Skeletal muscle cell (primary cell): Measurements from ENCODE around the gene C20orf141.
"Not testable (repeated sequence)": the region's sequence is repeated elsewhere in the genome, so short reads cannot be mapped to it uniquely, and the experiment has no call there.

ENCODE experiments used
- DNase-seq: peaks from one replicate; pipeline ENCODE4 v3.0.0-alpha.2; 2010; ENCODE audit warnings: low read depth
- H3K4me3 ChIP-seq: 2 replicates; pipeline ENCODE4 v1.5.1; 2011; ENCODE audit warnings: low read depth, mild to moderate bottlenecking, control low read depth, low read length, moderate library complexity

Gene C20orf141

GRCh38 chr20:2817341-2817726 is 2.5 kb downstream of the C20orf141 start:
- no peak overlapping the region for H3K4me3 ChIP-seq
- no peak for DNase-seq

DNA sequence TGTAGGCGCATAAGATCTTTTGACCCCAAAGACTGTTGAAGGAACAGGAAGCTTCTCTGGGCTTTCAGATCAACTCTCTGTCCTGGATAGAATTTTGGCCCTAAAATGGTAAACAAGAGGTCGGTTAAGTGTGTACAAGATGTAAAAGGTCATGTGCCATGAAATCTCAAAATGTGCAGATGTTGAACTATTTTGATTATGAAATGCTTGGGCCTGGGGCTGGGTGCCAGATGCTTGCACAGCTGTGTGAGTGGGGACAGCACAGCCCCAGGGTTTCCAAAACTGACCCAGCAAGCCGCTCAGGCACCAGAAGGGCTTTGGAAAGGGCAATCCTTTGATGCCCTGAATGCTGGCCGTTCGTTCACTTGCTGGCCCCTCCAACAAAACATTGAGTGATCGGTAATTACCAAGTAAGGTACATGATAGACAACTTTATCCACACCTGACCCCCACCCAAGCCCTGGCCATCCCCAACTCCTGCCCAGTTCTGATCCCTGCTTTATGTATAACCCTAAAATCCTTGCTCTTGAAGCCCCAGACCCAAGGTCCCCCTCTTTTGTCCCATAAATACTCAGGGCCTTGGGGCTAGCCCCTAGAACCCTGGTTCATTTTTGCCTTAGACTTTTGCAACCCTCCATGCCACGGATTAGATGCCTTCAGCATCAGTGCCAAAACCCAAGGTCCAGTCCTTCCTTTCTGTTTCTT is 3.3 kb downstream of the C20orf141 start:
- no peak overlapping the region for H3K4me3 ChIP-seq
- DNase-seq = no peak

- DNase-seq = peak; percentile 26
- H3K4me3 ChIP-seq = no peak overlapping the region
Measured at GRCh38 chr20:2820084-2820895, 5.5 kb downstream of the C20orf141 start.

DNA sequence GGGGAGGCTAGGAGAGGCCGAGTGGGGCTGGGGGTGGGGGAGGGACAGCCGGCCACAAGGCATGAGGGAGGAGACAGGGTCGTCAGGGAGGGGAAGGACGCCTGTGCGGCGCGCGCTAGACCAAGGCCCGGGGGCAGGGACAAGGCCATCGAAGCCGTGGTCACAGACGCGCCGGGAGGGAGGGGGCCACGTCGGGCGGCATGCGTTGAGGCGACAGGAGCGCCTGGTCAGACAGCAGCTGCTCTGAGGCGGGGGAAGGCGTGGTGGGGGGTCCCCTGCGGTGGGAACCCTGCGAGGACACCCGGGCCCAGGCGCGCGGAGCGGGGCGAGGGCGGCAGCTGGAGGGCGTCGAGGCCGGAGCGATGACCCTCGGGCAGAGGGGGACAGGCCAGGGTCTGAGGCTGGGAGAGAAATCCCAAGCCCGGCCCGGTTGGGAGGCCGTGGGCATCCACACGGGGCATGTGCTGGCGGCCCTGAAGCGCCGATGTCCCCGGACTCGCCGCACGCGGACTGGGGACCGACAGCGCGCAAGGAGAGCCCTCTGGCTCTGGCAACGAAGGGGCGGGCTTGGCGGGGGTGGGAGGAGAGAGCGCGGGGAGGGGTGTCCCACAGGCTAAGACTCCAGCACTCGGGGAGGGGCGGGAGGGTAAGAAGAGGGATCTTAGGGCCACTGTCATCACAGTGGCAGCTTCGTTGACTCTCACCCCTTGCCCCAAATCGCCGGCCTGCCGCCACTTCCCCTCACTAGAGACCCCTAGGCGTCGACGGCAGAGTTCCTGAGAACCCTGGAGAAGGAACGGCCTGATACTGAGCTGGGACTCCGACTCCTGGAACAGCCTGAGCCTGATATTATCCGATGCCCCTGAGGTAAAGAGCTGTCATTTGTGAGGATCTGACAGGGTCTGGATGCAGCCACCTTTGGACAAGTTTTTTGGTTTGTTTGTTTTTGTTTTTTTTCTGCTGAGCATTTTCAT is 6.4 kb downstream of the C20orf141 start:
- no peak overlapping the region for H3K4me3 ChIP-seq
- no peak for DNase-seq

GRCh38 chr20:2822073-2822472 is 7.3 kb downstream of the C20orf141 start:
- DNase-seq = peak; percentile 31
- no peak overlapping the region for H3K4me3 ChIP-seq

- DNase-seq = no peak
Measured at GRCh38 chr20:2825761-2826160, 11.0 kb downstream of the C20orf141 start.

DNA sequence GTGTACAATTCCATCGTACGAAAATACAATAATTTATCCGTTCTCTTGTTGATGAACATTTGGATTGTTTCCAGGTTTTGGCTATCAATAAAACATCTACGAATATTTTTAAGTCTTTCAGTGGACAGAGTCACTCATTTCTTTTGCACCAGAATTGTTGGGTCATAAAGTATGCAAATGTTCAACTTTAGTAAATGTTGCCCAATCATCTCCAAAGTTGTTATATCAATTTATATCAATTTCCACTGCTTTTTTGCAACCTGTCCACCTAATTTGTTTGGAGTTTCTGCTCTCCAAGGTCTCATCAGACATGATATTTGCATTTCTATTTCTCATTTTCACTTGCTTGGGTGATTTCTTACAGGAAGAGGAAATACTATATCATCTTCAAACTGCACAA is 11.9 kb downstream of the C20orf141 start:
- H3K4me3 ChIP-seq = no peak overlapping the region
- DNase-seq = no peak

More at GRCh38 chr20:2825761-2826160, 11.0 kb downstream of the C20orf141 start:
- no peak overlapping the region for H3K4me3 ChIP-seq

GRCh38 chr20:2829376-2829775 is 14.6 kb downstream of the C20orf141 start:
- no peak for DNase-seq
- no peak overlapping the region for H3K4me3 ChIP-seq

DNA sequence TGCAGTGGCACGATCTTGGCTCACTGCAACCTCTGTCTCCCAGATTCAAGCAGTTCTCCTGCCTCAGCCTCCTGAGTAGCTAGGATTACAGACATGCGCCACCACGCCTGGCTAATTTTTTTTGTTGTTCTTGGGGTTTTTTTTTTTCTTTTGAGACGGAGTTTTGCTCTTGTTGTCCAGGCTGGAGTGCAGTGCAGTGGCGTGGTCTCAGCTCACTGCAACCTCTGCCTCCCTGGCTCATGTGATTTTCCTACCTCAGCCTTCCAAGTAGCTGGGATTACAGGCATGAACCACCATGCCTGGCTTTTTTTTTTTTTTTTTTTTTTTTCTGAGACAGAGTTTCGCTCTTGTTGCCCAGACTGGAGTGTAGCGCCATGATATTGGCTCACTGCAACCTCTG is 16.4 kb downstream of the C20orf141 start:
- not testable (repeated sequence) for H3K4me3 ChIP-seq, DNase-seq

- DNase-seq = no peak
- H3K4me3 ChIP-seq = no peak overlapping the region
Measured at GRCh38 chr20:2833761-2834160, 19.0 kb downstream of the C20orf141 start.

DNA sequence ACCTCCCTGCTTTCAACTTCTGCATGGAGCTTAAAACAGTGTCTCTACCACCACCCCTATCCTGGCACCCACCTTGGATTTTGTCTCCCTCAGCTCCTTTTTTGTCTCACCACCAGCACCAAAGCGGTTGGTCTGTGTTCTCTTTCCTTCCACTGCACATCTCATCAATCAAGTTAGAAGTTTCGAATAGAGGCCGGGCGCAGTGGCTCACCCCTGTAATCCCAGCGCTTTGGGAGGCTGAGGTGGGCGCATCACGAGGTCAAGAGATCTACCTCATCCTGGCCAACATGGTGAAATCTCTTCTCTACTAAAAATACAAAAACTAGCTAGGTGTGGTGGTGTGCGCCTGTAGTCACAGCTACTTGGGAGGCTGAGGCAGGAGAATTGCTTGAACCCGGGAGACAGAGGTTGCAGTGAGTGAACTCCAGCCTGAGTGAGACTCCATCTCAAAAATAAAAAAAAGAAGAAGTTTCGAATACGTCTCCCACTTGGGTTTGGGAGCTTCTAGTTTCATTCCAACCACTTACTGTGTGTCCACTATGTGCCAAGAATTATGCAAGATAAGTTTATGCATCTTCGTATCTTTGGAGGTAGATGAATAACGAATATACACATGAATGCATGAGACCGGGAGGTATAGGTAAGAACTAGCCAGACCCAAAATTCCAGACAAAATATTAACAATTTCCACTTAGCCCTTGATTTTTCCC is 19.8 kb downstream of the C20orf141 start:
- no peak for DNase-seq
- no peak overlapping the region for H3K4me3 ChIP-seq

DNA sequence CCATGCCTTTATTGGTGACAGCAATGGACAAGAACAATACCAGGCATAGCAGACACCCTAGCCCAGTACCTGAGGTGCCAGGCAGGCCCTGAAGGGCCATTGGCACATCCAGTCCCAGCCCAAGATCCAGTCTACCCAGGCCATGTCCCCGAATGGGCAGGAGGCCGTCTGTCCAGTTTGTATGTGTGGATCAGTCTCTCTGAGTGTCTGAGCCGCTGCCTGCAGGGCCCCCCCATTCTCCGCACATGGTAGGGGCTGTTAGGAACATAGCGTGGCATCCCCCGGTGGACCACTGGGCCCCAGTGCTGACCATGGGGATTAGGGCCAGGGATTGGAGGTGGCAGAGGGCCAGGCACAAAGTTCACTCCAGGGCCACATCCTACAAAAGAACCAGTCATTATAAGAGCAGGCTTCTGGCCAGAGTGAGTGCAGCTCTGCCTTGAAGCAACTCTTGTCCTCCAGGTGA is 20.6 kb downstream of the C20orf141 start:
- H3K4me3 ChIP-seq = no peak overlapping the region
- DNase-seq = no peak

DNA sequence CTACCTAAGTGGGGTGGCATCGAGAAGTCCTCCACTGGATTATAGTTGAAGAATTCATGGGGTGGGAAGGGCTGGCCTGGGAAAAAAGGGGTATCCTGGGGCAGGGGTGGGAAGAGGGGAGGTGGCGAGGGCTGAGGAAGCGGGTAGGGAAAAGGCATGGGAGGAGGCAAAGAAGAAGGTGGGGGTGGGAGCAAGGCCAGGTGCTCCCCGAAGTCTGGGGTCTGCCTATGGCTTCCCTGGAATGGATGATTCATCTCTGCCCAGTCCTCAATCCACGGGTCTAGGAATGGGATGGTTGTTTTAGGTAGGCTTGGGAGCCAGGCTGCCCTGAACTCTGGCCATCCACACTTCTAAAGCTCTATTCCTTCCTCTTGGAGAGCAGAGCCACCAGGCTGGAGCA is 21.2 kb downstream of the C20orf141 start:
- no peak for DNase-seq

DNA sequence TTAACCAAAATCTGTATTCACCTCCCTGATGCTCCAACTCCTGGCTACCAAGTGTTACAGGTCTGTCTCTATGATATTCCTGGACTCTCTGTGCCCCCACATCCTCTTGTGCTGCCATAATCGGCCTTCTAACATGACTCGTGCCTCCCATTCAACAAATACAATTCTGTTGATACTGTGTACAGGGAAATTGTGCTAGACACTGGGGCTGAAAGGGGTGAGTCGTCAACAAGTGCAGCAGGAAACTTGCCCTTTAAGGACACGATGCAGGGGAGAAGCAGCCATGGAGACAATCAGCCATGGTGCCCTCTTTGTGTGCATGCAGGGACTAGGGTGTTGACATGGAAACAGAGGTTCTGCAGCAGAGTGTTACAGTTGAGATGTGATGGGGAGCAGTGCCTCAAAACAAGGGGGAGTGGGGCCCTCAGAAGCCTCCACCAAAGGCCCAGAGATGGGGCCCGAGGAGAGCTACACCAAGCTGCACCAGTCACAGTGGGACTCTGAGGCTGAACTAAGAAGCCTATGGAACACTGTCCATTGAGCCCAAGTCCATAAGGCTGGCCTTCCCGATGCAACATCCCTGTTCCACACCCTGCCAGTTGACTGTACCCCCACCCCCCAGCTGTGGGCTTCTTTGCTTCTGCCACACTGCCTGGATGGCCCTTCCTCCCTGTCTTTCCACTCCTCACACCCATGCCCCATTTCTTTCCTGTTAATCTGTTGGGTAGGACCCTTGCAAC is 22.6 kb downstream of the C20orf141 start:
- DNase-seq = no peak
- no peak overlapping the region for H3K4me3 ChIP-seq

More for the DNA sequence above, 21.2 kb downstream of the C20orf141 start:
- H3K4me3 ChIP-seq = no peak overlapping the region

DNA sequence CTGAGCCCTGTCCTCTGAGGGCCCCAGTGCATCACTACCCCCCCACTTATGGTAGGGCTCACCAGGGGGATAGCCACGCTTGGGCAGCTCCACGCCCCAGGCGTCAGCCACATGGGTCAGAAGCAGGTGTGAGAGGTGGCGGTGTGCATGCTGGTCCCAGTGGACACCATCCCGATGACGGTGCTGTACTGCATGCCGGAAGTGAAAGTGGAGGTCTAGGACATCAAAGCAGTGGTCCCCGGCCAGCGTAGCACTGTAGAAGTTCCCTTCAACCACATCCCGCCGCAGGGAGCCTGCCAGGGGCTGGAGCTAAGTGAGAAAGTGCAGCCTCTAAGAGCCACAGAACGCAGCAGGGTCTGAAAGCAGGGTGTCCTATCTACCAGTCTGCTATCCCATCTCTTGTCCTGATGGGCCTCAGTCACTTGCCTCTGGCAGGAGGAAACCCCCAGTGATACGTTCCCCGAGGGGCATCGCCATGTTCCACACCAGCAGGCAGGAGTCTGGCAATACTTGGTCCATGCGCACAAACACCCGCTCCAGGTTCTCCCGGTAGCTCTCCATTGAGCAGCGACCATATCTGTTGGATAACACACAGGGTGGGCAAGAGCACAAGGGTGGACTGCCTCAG is 23.5 kb downstream of the C20orf141 start:
- DNase-seq = no peak

DNA sequence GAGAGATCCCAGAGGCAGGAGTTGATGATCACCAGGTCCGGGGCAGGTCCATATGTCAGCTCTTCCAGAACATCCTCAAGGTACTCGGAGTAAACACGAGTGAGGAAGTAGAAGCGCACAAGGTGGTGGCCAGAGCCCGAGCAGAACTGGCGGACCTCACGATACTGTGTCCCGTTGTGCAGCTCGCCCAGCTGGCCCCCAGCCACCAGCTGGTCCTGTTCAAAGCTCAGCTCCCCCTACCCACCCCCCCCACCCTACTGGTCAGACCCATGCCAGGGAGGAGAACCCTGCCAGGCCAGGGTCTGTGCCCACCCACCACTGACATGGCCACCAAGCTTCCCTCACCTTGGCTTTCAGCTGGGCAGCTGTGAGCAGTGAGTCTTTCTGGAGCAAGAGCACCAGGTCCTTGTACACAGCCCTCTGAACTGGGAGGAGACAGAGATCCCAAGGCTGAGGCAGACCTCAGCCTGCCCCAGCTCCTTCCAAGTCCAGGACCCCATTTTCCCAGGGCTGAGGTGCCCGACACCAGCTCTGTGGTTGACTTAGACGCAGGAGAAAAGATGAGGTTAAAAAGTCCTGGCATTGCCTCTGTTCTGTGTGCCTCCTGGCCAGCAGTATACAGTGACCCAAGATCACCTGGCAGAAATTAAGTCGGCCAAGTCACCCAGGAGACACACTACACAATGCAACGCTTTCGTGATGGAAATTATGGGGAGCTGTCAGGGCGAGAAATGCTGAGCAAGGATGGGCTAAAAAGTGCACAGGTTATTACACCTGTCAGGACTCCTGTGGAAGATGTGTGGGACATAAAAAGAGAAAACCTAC is 24.3 kb downstream of the C20orf141 start:
- no peak overlapping the region for H3K4me3 ChIP-seq
- no peak for DNase-seq

More for the DNA sequence above, 23.5 kb downstream of the C20orf141 start:
- H3K4me3 ChIP-seq = no peak overlapping the region

- no peak for DNase-seq
- peak overlapping the region; percentile 88 for H3K4me3 ChIP-seq
Measured at GRCh38 chr20:2839732-2840137, 24.9 kb downstream of the C20orf141 start.
